Stomach (tissue), 9 donors: ENCODE data around the gene TAPBPL. TPM values are rescaled to one million over a fixed set of nuclear protein-coding genes. Genes with fewer than 3 reads are reported as not detected.

Experiments
- DNase-seq, 2 donors: peaks; one replicate each; pipeline versions ENCODE4 v3.0.0 to v3.0.0-alpha.2; 2013 to 2019
- H3K27ac ChIP-seq, 5 donors: fragments of 200-600 bp in 4 of 5; sonication (generic) in 4 of 5; one replicate each; pipeline ENCODE4 v1.5.1; 2013 to 2019; ENCODE audit warnings: mild to moderate bottlenecking in 1 of 5, moderate library complexity in 1 of 5
- H3K27me3 ChIP-seq, 3 donors: fragments of 200-600 bp; sonication (generic); one replicate each; pipeline ENCODE4 v1.5.1; 2017 to 2019; ENCODE audit warnings: mixed run types in 1 of 3
- H3K36me3 ChIP-seq, 4 donors: fragments of 200-600 bp; sonication (generic); 1 replicate in 3 of 4; 2 replicates in 1 of 4; pipeline ENCODE4 v1.5.1; 2016 to 2019
- H3K4me1 ChIP-seq, 4 donors: fragments of 200-600 bp; sonication (generic); one replicate each; pipeline ENCODE4 v1.5.1; 2016 to 2019
- H3K4me3 ChIP-seq, 4 donors: fragments of 200-600 bp; sonication (generic) in 3 of 4; one replicate each; pipeline ENCODE4 v1.5.1; 2016 to 2019; ENCODE audit warnings: mild to moderate bottlenecking in 1 of 4
- H3K9me3 ChIP-seq, 4 donors: fragments of 200-600 bp; sonication (generic); one replicate each; pipeline ENCODE4 v1.5.1; 2016 to 2019
- CTCF ChIP-seq, 7 experiments: fragments of 450-650 bp in 4 of 7; fragments of 200-600 bp in 3 of 7; sonication (generic) in 3 of 7; IDR thresholded peaks; one replicate each; pipeline ENCODE4 v1.5.1; 2016 to 2019; ENCODE audit warnings: antibody characterized with exemption in 7 of 7, control low read depth in 2 of 7, mild to moderate bottlenecking in 1 of 7
- EP300 ChIP-seq: sonication (generic); formaldehyde crosslinking; IDR thresholded peaks from one replicate; pipeline ENCODE4 v1.6.1; 2017; ENCODE audit warnings: antibody characterized with exemption
- POLR2A ChIP-seq, 4 donors: fragments of 450-650 bp; IDR thresholded peaks; one replicate each; pipeline ENCODE4 v1.6.1; 2016; ENCODE audit warnings: antibody characterized with exemption in 4 of 4, control low read depth in 2 of 4, mild to moderate bottlenecking in 1 of 4, moderate library complexity in 1 of 4
- POLR2AphosphoS5 ChIP-seq, 3 donors: sonication (generic); formaldehyde crosslinking; IDR thresholded peaks; one replicate each; pipeline ENCODE4 v1.6.1; 2016; ENCODE audit warnings: antibody characterized with exemption in 3 of 3
- WGBS, 5 donors: extraction: QIAGEN DNeasy Blood & Tissue Kit in 3 of 5; methylation state at CpG; one replicate each; pipeline versions ENCODE4 v1.1.5 to v1.1.7; 2013 to 2018; 5-methylcytosine and 5-hydroxymethylcytosine counted together
- intact Hi-C: fragments of 100-400 bp; cut with DNase I; formaldehyde crosslinking; loops from one replicate; pipeline ENCODE4 v1.15.1; 2023; ENCODE audit warnings: low total_unique reads
- polyA plus RNA-seq, 3 donors: library from polyadenylated mRNA; stranded (reverse); fragments of 200-250 nt; gene quantifications; one replicate each; pipeline ENCODE4 v1.2.3, GENCODE V29; 2013
- total RNA-seq, 5 donors: library from RNA; depleted of rRNA; stranded (reverse); fragments of >200 nt; gene quantifications; one replicate each; pipeline versions ENCODE4 v1.1.0 to v1.2.3, GENCODE V29; 2014 to 2016
- donor health status: healthy with polysubstance abuse.
- donor health status: Bipolar disorder and iron deficiency.
- donor health status: healthy.

The TAPBPL gene
- total and polyA plus RNA-seq, 8 donors = 13.0 to 115 (median 15.5) TPM

- no peak for DNase-seq
- TF ChIP-seq POLR2AphosphoS5 (IDR thresholded peaks at IDR 0.05) = no peak
- TF ChIP-seq EP300 = no peak
- TF ChIP-seq POLR2A (IDR thresholded peaks at IDR 0.05) = no peak
- TF ChIP-seq CTCF (IDR thresholded peaks at IDR 0.05) = no peak
- Histone ChIP-seq H3K4me1 (no peaks in the 10 kb centered on the region), H3K27ac (no peak overlapping the region), H3K27me3 (no peaks in the 10 kb centered on the region), H3K9me3 (no peaks in the 10 kb centered on the region), H3K36me3 (peaks cover 0 to 22% (median 4%) of the 10 kb centered on the region in 4 donors), H3K4me3 (no peak overlapping the region)
- intact Hi-C loops = no loop called here
- WGBS, 5 donors = 87 to 92% (median 90%) methylated on average over 12 of the region's 12 CpGs
Measured at GRCh38 chr12:6438345-6438744, 13.5 kb upstream of the TAPBPL start.

- intact Hi-C loops = no loop called here
- TF ChIP-seq POLR2A (IDR thresholded peaks at IDR 0.05) = no peak
- no peak for TF ChIP-seq EP300
- no peak for TF ChIP-seq POLR2AphosphoS5 (IDR thresholded peaks at IDR 0.05)
- TF ChIP-seq CTCF (IDR thresholded peaks at IDR 0.05) = no peak
- no peaks in the 10 kb centered on the region for H3K27me3 ChIP-seq
- 31 to 52% (median 39%) methylated on average over 1 of the region's 1 CpG for WGBS, 5 donors
- H3K27ac ChIP-seq = no peak overlapping the region
- no peak overlapping the region for H3K4me3 ChIP-seq
- no peaks in the 10 kb centered on the region for H3K9me3 ChIP-seq
- H3K4me1 ChIP-seq = no peaks in the 10 kb centered on the region
- peaks cover 0 to 42% (median 14%) of the 10 kb centered on the region in 4 donors for H3K36me3 ChIP-seq
- no peak for DNase-seq
Measured at GRCh38 chr12:6440391-6440790, 11.5 kb upstream of the TAPBPL start.

GRCh38 chr12:6442836-6443235, 9.0 kb upstream of the TAPBPL start:
- no peak for DNase-seq
- intact Hi-C loops = no loop called here
- Histone ChIP-seq H3K36me3 (peaks cover 0 to 67% (median 36%) of the 10 kb centered on the region in 4 donors), H3K4me1 (no peaks in the 10 kb centered on the region), H3K27me3 (no peaks in the 10 kb centered on the region), H3K4me3 (no peak overlapping the region), H3K27ac (no peak overlapping the region), H3K9me3 (no peaks in the 10 kb centered on the region)
- WGBS, 5 donors = 79 to 87% (median 83%) methylated on average over 9 of the region's 9 CpGs
- TF ChIP-seq CTCF (IDR thresholded peaks at IDR 0.05) = no peak
- TF ChIP-seq EP300 = no peak
- no peak for TF ChIP-seq POLR2A (IDR thresholded peaks at IDR 0.05)
- TF ChIP-seq POLR2AphosphoS5 (IDR thresholded peaks at IDR 0.05) = no peak

GRCh38 chr12:6443361-6443983, 8.4 kb upstream of the TAPBPL start:
- peaks cover 0 to 71% (median 40%) of the 10 kb centered on the region in 4 donors for H3K36me3 ChIP-seq
- 58 to 70% (median 66%) methylated on average over 8 to 9 of the region's 9 CpGs for WGBS, 5 donors
- TF ChIP-seq EP300 (no peak), POLR2A (IDR thresholded peaks at IDR 0.05) (no peak), POLR2AphosphoS5 (IDR thresholded peaks at IDR 0.05) (no peak), CTCF (IDR thresholded peaks at IDR 0.05) (no peak)
- peak overlapping the region in 1 of 5 donors; percentile 23 for H3K27ac ChIP-seq
- no peaks in the 10 kb centered on the region for H3K9me3 ChIP-seq
- H3K27me3 ChIP-seq = no peaks in the 10 kb centered on the region
- intact Hi-C loops = no loop called here
- no peak for DNase-seq
- no peaks in the 10 kb centered on the region for H3K4me1 ChIP-seq
- no peak overlapping the region for H3K4me3 ChIP-seq
